HUES6 (cell line): ENCODE measurements around the gene RAB27A.

Source experiments
- H3K27ac ChIP-seq: 2 replicates; pipeline ENCODE4 v1.7.0; 2013; ENCODE audit warnings: low read depth, mild to moderate bottlenecking, low read length, inconsistent platforms
- H3K27me3 ChIP-seq: 2 replicates; pipeline ENCODE4 v1.6.1; 2013; ENCODE audit warnings: low read length; ENCODE audit not compliant: control insufficient read depth, insufficient read depth
- H3K36me3 ChIP-seq: 2 replicates; pipeline ENCODE4 v1.6.1; 2013; ENCODE audit warnings: low read length; ENCODE audit not compliant: control insufficient read depth, insufficient read depth
- H3K4me1 ChIP-seq: 2 replicates; pipeline ENCODE4 v1.6.1; 2013; ENCODE audit warnings: low read length; ENCODE audit not compliant: control insufficient read depth, insufficient read depth
- H3K4me3 ChIP-seq: 2 replicates; pipeline ENCODE4 v1.5.1; 2013; ENCODE audit warnings: low read depth, low read length
- H3K9ac ChIP-seq: one replicate; pipeline ENCODE4 v1.6.1; 2013; ENCODE audit warnings: mild to moderate bottlenecking, low read length
- H3K9me3 ChIP-seq: 2 replicates; pipeline ENCODE4 v1.6.1; 2013; ENCODE audit warnings: low read depth, low read length; ENCODE audit not compliant: control insufficient read depth, insufficient read depth

RAB27A gene

DNA sequence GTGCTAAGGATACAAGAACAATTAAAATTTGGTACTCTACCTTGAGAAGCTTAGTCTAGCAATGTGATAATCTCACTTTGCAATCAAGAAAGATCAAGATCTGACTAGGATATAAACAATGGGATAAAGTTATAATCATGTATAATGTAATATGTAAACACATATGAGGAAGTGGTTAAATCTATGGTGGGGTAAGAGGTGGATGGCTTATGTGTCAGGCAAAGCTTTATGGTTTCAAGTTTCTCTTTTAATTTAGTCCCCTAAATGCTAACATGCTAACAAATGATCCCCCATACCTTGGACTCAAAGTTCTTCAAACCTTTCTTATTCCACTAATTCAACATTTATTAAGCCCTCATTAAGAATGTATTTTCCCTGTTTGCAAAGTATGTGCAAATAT lies 95.4 kb downstream of the RAB27A start:
- no peak overlapping the region for H3K27ac ChIP-seq
- peak overlapping the region; percentile 93; the same call in 1 of the 2 replicates for H3K4me3 ChIP-seq
- H3K4me1 ChIP-seq: peaks cover 16% of the 10 kb centered on the region; the same call in 1 of the 2 replicates
- H3K36me3 ChIP-seq: peaks cover 54% of the 10 kb centered on the region
- H3K9ac ChIP-seq: no peak overlapping the region
- no peaks in the 10 kb centered on the region for H3K27me3 ChIP-seq
- peaks cover 1% of the 10 kb centered on the region; the same call in 1 of the 2 replicates for H3K9me3 ChIP-seq

DNA sequence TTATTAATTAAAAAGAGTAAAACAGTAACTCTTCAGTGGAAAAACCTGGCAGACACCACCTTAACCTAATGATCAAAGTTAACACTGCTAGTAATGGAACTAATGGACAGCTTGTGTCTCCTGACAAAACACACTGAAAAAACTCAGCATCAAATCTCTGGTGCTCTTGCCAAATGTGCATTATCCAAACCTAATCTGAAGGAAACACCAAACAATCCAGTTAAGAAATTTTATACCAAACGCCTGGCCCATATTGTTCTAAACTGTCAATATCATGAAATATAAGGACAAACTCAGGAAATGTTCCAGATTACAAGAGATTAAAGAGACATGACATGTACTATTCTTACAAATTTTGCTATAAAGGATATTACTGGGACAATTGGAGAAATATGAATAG lies 103.3 kb downstream of the RAB27A start:
- Histone ChIP-seq H3K4me1 (no peaks in the 10 kb centered on the region), H3K36me3 (peaks cover 94% of the 10 kb centered on the region), H3K27me3 (no peaks in the 10 kb centered on the region), H3K9me3 (no peaks in the 10 kb centered on the region), H3K4me3 (no peak overlapping the region), H3K27ac (no peak overlapping the region; the same call in 1 of the 2 replicates), H3K9ac (no peak overlapping the region)

DNA sequence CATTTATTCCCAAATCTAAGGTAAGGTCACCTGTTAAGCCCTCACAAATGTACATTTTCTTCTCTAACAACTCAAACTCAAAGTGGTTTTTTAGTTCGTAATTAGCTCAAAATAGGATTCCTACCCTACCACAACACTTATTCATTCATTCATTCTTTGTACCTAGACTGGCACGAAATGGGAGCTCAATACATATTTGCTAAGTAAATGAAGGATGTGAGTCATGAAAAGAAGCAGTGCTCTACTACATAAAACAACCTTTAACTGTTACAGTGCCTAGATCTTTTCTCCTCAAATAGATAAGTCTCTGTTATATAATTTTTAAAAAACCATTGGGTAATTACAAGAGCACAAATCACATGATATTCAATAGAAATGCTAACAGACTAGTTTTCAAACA lies 105.9 kb downstream of the RAB27A start:
- Histone ChIP-seq H3K9ac (no peak overlapping the region), H3K27me3 (no peaks in the 10 kb centered on the region), H3K4me1 (no peaks in the 10 kb centered on the region), H3K27ac (no peak overlapping the region), H3K9me3 (no peaks in the 10 kb centered on the region), H3K4me3 (no peak overlapping the region), H3K36me3 (peaks cover 94% of the 10 kb centered on the region)

DNA sequence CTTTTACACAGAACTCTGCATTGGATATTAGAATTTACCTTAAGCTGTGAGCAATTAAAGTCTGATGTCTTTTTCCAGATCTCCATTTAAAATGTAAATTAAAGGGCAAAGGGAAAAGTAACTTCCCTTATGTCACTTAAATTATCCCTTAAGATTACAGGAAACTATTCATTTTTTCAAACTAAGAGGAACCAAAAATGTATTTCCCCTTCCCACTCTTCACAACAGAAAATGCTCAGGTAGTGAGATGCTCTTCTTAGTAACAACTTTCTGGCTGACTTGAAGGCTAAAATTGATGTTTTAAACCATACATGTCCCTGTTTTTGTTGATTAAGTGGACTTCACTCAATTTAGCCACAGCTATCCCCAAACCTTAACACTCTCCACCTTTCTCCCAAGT lies 110.5 kb downstream of the RAB27A start:
- Histone ChIP-seq H3K9me3 (no peaks in the 10 kb centered on the region), H3K27ac (no peak overlapping the region), H3K4me1 (no peaks in the 10 kb centered on the region), H3K27me3 (no peaks in the 10 kb centered on the region), H3K9ac (no peak overlapping the region), H3K4me3 (no peak overlapping the region), H3K36me3 (peaks cover 72% of the 10 kb centered on the region)

DNA sequence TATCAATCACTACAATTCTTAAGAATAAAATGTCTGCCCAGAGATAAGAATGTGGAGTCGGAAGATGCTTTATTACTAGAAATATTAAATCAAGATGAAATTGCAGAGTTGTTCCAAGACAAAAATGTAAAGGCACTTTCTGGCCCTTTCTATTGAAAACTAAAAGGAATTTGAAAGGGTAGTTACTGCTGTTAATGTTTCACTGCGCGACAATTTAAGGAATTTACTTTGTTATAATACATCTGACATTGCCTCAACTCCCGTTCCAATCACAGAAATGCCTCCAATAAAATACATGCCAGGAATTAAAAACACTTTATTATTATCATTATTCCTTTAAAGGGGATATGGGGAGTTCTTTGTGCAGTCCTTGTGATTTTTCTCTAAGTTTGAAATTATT lies 119.3 kb downstream of the RAB27A start:
- Histone ChIP-seq H3K4me3 (no peak overlapping the region), H3K9me3 (no peaks in the 10 kb centered on the region), H3K9ac (no peak overlapping the region), H3K36me3 (peaks cover 10% of the 10 kb centered on the region; the same call in 1 of the 2 replicates), H3K27ac (no peak overlapping the region), H3K27me3 (no peaks in the 10 kb centered on the region), H3K4me1 (no peaks in the 10 kb centered on the region)

DNA sequence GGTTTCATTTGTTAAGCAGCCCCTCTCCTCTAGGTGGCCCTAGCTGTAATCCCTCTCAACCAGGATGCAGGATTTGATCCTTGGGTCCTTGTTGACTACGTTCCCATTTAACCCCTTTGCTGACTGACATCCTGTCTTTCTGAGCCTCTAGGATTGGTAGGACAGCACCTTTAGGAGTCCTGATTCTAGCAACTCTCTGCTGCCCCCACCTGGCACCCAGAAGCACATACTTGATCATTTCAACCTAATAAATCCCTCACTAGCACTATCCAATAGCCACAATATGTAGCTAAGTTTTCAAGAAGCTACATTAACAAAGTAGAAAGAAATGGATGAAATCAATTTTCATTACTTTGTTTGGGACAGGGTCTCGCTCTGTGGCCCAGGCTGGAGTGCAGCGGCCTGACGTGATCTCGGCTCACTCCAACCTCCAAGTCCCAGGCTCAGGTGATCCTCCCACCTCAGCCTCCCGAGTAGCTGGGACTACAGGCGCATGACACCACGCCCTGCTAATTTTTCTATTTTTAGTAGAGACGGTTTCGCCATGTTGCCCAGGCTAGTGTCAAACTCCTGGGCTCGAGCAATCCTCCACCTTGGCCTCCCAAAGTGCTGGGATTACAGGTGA lies 121.2 kb downstream of the RAB27A start:
- no peaks in the 10 kb centered on the region for H3K9me3 ChIP-seq
- no peak overlapping the region for H3K4me3 ChIP-seq
- no peak overlapping the region for H3K9ac ChIP-seq
- no peaks in the 10 kb centered on the region for H3K4me1 ChIP-seq
- H3K27ac ChIP-seq: no peak overlapping the region
- H3K27me3 ChIP-seq: no peaks in the 10 kb centered on the region
- no peaks in the 10 kb centered on the region for H3K36me3 ChIP-seq

DNA sequence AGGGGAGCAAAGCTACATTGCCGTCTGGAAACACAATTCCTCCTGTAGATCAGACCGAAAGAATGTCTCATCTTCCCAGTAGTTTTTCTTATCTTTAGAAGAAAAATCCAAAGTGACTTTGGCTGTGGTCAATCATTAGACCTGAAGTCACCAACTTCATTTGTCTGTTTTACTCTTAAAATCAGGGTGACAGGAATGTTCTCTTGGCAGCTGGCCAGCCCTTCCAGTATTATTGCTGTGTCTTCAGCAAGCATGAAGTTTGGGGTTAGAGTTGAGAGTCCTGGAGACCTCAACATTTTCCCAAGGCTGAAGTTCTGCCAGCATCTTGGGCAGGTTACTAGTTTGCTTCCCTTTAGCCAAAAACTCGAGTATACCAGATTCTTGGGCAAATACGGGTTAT lies 125.3 kb downstream of the RAB27A start:
- no peak overlapping the region for H3K4me3 ChIP-seq
- H3K27ac ChIP-seq: no peak overlapping the region
- H3K27me3 ChIP-seq: no peaks in the 10 kb centered on the region
- H3K9me3 ChIP-seq: no peaks in the 10 kb centered on the region
- H3K9ac ChIP-seq: no peak overlapping the region
- no peaks in the 10 kb centered on the region for H3K4me1 ChIP-seq
- no peaks in the 10 kb centered on the region for H3K36me3 ChIP-seq
